ENCODE measurements around the gene ISL1.

ISL1 gene

DNA sequence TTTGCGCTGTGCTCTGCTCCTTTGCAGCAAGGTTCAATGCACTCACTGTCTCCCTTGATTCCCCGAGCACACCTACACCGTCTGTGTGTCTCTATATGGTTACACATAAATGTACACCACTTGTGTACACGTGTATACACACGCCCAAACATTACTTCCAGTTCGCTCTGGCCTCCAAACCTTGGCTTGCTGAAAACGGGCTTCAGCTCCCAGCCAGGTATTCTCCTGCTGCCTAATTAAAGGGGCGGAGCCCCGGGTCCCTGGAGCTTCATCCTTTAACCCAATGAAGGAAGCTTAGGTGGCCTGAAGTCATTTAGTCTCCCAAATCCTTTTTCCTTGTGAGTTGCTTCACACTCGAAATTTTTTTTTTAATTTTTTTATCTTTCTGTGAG lies 4.6 kb downstream of the ISL1 start:
- DNase-seq = no peak

DNA sequence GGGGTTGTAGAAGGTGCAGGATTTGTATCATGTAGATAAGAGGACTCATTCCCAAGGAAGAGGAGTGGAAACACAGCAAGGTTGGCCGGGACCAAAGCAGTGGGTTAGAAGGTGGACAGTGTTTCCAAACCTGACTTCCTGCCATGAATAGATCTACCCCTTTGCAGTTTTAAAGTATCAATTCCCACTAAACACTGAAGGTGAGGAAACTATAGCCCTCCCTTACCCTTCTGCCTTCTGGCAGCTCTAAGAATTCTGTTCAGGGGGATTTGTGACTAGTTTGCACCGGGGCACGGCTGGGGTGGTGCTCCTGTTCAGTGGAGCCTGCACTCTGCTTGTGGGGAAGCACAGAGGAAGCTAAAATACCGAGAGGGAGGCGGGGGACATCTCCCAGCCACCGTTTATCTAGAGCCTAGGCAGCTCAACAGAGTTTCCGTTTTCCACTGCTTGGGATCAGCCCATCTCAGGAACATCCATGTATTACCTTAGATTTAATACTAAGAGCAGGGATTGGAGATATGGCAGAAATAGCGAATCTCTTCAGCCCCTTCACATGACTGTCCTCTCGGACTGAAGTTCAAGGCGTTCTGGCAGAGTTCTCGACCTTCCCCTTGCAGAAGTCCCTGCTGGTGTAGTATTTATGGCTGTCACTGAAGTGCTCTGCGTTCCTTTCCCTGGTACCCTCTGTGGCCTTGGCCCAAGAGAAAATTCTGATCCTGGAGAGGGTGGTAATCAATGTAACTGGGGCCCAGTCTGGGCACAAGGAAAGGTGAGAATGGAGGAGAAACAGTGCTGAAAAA lies 5.4 kb downstream of the ISL1 start:
- DNase-seq = no peak

DNA sequence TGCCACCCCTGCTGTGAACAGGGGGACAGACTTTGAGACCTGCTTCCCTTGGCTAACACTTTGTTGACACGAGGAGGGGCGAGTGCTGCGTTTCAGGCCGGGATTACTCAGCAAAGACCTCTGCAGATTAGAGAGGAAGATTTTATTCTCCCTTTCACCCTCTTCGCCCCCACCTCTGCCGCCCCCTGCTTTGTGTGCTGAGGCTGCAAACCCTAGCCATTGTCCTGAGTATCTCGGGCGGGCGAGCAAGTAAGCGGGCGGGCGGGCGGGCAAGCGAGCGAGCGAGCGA lies 6.0 kb downstream of the ISL1 start:
- no peak for DNase-seq

DNA sequence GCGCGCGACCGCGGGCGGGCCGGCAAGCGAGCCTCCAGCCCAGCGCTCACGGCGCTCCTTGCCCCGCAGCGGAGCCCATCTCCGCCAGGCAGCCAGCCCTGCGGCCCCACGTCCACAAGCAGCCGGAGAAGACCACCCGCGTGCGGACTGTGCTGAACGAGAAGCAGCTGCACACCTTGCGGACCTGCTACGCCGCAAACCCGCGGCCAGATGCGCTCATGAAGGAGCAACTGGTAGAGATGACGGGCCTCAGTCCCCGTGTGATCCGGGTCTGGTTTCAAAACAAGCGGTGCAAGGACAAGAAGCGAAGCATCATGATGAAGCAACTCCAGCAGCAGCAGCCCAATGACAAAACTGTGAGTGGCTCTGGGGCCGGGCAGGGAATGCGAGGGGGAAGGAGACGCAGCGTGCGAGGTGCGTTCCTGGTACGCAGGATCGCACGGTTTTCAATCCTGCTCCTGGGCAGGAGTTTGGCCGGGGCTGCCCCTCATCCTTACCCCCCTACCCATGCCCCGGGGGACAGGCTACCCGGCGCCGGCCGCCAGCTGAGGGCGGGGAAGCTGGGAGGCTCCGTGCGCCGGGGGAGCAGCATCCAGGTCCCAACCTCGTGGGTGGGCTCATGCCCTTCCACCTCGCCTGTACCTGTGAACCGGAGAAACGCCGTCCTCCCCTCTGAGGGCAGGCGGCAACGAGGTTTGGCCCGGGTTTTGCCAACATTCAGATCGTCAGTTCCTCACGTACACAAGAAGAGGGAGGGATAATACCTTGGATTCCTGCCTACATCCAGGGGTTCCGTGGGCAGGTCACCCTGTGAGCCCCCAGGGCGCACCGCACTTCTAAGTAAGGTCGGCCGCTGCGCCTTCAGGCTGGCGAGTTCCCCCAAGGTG lies 6.6 kb downstream of the ISL1 start:
- DNase-seq = no peak

DNA sequence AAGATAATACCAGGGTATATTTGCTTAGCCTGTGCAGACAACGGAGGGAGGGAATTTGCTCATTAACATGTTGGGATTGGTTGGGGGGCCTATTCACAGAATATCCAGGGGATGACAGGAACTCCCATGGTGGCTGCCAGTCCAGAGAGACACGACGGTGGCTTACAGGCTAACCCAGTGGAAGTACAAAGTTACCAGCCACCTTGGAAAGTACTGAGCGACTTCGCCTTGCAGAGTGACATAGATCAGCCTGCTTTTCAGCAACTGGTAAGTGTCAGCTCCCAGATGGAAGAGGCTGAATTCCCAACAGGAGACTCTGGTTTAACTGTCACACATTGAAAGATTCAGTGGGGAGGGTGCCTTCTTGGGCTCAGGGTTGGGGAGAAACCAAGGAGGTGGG lies 7.9 kb downstream of the ISL1 start:
- no peak for DNase-seq

DNA sequence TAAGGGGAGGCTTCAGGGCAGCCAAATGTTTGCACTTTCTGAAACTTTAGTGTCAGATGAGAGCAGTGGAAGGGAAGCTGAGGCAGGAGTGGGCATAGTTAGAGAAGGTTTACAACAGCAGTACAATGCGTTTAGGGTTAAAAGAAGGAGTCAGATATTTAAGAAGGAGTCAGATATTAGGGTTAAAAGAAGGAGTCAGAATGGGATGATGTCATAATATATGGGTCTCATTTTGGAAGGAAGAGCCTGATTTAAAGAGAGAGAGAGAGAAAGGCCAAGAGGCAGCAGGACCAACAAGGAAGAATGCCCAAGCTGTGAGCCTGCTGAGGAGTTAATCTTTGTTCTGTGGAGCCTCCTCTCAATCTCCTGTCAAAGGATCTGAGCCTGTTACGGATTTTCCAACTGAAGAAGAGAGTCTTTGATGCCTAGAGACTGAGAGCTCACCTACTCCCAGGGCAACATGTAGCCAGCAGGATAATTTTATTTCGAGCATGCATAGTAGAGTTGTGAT lies 9.5 kb downstream of the ISL1 start:
- no peak for DNase-seq

DNA sequence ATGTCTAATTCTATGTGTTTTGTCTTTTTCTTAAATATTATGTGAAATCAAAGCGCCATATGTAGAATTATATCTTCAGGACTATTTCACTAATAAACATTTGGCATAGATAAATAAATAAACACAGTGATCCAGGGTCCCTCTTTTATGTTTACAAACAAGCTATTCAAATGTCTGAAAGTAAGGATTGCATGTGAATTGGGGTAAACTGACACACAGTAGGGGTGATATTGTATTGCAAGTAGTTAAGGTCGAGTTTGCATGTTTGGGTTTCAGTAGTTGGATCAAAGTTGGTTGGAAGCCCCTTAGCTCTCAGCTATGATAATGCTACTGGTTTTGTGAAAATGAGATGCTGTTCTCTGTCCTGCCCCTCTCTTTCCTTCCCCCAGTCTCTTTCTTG lies 11.4 kb downstream of the ISL1 start:
- DNase-seq = no peak

DNA sequence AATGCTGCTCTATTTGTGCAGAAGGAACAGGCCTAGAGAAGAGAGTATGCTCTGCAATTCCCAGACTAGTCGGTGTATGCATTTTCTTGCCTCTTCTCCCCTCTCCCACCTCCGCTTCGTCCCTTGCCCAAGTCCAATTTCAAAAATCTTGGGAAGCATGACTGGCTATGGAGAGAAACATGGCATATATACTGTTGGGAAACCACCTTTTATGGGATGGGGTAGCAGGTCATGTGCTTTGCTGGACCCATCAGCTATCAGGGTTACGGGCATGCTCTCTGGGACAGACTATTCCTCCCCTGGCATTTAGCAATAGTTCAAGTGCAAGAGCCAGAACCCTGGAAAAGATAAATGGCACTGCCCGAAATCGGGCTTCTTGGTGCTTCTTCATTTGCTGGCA lies 12.0 kb downstream of the ISL1 start:
- no peak for DNase-seq

DNA sequence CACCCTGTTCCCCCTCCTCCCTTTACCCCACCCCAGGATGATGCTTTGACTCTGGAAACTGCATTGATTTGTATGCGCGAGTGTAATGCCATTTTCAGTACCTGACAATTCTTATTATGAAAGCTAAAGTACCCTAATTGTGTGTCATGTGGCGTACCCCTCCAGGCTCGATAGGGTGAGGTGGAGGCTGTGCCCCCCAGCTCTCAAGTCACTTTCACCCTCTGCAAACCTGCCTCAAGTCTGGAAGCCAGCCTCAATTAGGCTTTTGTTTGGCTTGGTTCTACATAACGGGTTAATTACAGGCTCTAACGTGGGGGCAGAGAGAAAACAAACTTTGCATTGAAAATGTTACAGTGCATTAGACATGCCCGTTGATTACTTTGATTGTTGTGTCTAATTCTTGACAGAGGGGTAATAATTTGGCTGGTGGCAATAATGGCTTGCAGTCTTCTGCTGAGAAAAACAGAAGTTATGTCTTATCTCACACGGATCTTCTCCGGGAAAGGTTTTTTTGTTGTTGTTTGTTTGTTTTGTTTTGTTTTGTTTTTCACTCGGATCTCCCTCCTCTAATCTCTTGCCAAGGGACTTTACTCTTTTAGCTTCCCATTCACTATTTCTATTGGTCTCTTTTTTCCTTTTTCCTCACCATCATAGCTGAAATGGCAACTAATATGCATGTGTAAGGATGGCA lies 12.6 kb downstream of the ISL1 start:
- DNase-seq = no peak

DNA sequence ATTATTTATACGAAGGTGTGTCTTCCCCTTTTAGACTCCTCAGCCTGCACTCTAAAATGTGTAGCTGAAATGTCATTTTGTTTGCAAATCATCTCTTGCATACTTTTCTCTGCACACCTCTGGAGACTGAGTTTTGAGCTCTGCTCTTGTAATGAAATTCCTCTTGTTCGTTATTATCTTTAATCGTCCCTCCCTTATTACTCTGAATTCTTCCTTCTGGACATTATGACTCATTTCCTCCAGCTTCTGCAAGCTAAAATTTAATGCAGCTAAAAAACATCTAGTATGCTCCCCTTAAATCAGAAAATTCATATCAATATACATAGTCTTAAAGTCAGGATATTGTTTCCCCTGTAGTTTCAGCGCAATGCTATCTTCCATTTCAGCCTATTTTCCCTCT lies 13.5 kb downstream of the ISL1 start:
- no peak for DNase-seq

DNA sequence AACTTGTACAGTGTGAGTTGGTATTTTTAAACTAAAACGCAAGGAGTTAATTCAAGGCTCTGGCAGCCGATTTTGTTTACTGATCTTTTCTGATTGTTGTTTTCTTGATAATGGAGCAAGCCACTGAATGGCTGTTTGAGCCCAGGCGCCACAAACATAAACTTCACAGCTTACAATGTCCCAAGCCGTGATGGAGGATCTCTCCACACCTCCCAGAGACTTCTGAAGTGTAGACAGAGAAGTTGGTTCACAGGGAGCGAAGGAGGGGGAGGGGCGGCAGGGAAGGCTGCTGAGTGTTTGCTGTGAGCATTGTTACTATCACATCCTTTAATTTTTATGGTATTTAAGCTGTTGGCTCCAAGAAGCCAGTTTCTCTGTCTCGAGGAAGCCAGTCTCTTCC lies 14.7 kb downstream of the ISL1 start:
- DNase-seq = no peak

DNA sequence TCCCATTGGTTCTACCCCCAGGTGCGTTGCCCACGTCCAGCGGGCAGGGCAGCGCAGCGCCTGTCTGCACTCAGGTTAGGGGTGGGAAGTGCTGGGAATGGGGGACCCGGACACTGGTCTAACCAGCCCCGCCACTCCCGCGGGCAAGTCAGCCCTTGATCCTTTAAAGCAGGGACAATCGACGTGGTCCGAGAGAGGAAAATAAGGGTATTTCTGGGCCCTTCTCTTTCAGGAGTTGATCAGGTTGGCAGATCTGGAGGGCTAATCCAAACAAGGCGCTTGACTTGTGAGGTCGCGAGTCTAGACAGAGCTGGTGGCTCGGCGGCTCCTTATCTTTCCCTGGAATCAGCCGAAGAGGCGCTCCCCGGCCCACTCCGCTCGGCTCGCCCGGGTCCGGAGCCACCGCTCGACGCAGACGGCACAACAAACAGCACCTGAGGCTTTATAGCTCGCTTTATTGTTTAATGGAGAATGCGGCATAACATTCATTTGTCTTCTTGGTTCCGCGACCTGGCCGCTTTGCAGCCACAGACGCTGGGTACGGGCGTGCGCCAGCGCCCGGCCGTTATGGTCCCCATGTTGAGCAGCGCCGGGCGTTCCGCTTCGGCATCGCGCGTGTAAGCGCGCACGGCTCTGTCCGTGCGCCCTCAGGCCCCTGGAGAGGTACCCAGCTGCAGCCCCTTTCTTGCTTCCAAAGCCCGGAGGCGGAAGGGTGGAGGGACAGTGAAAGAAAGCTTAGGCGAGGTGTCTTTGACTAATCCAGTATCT lies 15.8 kb downstream of the ISL1 start:
- DNase-seq = no peak

DNA sequence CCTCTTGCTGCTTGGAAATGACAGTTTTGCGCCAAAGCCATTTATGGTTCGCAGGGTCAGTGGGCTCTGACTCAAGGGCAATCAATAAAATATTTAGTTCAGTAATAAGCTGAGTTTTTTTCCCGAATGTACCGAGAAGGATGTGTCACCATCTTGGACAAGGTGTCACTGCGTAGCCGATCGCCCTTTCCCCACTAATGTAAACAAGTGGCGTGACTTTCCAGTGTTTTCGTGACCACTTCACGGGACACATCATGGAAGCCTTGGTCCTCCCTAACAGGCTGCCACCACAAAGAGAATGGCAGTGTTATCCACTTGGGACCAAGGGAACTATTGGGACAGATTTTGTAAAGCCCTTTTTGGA lies 16.4 kb downstream of the ISL1 start:
- no peak for DNase-seq

DNA sequence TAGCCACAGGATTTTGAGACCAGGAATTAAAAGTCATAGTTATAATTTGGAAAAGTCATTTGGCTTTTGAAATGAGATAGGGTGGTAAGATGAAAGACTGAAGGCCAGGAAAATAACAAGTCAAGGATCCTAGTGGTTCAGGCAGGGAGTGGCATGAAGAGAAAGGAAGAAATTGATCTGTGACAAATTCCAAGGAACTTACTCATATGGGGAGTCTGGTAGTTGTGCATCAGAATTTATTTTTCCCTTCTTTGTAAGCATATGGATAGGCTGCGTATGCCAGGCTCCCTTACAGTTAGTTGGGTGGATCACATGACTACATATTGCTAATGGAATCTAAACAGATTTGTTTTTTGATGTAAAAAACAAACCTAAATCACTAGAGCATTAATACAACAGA lies 21.0 kb downstream of the ISL1 start:
- no peak for DNase-seq

DNA sequence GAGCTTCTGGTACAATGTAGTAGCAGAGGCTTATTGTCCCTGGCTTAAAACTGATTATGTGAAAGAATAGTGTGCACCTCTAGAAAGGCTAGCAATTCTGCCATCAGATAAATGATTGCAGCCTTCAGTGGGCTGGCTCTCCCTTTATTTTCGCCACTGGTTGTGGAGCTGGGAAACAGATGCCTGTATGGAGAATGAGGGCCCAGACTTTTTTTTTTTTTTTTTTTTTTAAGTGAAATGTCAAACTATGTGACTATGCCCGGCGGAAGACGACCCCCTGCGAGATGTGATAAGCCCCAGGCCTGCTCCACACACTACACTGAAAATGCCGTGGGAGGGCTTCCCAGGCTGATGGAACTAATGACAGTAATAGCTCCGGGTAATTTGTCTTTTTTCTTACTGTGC lies 28.7 kb downstream of the ISL1 start:
- DNase-seq = no peak

DNA sequence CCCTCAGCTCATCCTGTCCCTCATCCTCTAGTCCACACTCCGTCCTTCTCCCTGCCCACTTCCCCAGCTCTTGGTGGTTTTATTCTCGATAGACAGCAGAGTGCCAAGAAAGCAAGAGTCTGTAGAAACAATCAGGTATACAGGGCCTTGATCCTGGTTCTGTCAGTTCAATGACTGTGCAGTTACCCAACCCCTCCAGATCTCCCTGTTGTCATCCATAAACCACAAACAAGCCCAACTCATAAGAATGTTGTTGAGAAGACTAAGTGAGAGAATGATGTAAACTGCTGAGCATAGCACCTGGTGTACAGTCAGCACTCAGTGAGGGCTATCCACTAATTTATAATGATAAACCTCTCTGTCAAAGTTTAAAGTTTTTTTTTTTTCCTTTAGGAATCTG lies 31.3 kb downstream of the ISL1 start:
- DNase-seq = no peak

DNA sequence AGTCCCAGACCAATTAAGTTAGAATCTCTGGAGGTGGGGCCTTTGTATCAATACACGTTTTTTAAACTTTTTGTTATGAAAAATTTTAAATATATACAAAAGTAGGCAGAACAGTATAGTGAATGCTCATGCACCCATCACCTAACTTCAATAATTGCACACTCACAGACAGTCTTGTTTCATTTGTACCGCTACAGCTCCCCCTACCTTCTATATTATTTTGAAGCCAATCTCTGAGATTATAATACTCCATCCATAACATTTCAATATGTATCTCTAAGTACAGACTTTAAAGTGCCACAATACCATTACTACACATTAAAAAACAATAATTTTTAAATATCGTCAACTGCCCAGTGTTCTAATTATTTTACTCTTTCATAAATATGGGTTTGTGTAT lies 32.9 kb downstream of the ISL1 start:
- DNase-seq = no peak

DNA sequence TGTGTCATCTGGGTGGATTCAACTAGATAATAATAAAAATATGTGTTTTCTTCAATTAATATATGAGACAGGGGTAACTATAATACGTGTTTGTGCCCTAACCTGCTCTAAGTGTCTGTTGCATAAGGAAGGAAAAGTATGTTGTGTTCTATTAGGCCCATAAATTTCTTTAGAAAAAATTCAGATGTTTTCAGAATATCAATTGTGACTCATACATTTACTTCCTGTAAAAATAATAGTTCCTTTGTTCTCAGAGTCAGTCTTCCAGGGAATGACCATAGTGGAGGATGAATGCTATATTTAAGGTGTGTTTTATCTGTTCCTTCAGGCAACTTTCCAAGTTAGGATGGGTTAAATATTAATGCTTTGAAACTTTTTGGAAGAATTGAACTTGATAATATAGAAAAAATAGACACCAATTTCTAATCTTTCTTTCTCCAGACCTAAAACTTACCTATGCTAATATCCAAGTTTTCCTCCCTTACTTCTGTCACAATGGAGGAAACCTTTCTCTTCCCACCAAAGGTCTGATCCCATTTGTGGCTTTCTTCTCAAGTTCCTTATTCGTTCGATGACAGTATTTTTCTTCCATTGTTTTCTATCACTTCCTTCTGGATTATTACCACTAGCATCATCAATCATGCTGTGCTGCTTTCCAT lies 49.9 kb downstream of the ISL1 start:
- no peak for DNase-seq

DNA sequence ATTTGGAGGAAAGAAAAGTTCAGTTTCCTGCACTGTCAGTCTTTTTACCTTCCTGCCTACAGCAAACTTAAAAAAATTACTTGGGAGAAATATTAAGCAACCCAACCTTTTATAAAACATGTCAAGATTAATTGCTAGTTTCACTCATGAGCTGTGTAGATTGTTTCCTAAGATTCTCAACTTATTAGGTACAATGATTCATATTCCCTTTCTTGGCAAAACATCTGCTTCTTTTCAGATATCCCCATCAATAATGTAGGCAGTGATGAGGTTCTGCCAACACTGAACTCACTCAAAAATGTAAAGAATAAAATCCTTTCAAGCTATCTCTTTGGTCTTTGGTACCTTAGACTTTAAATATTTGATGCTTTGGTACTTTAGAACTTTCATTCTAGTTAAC lies 56.0 kb downstream of the ISL1 start:
- DNase-seq = no peak

Measured in hippocampal formation (tissue), 2 donors.